Middle frontal gyrus (tissue), 1 donor: ENCODE results near the gene ITSN2.

Source experiments
- DNase-seq: peaks from one replicate; pipeline ENCODE4 v3.0.0-alpha.2; 2015; ENCODE audit warnings: low spot score; ENCODE audit errors: extremely low spot score

The ITSN2 gene

DNA sequence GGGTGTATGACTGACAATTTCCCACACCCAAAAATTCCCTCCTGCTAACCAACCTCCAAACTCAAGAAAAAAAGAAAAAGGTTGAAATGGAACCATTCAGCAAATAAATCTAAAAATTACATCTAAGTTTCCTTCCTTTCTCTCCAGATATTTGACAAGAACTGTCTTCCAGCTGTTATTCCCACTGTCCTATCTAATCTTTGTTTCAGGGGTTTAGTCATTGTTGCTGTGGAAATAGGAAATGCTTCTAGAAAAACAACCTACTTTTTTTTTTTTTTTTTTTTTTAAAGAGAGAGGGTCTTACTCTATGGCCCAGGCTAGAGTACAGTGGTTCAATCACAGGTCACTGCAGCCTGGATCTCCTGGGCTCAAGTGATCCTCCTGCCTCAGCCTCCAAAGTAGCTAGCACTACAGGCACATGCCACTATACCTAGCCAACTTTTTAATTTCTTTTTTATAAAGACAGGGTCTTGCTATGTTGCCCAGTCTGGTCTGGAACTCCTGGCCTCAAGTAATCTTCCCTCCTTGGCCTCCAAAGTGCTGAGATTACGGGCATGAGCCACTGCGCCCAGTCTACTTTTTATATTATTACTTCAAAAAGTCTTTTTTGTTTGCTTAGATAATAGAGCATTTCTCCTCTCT lies 88.1 kb downstream of the ITSN2 start:
- no peak for DNase-seq

DNA sequence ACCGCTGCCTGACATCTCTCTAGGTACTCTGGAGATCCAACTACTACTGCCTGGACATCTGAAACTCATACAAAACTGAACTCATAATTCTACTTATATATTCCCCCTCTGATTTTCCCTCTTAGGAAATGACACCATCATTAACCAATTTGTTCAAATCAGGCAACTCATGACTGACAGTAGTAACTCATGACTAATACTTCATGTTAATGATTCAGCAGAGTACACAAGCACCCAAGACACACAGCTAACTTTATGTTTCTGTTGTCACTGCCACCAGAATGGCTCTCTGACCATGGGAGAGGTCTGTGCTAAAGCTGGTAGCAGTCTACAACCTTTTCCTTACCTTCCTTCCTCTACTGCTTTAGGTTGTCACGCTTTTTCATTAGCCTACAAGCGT lies 91.1 kb downstream of the ITSN2 start:
- no peak for DNase-seq

DNA sequence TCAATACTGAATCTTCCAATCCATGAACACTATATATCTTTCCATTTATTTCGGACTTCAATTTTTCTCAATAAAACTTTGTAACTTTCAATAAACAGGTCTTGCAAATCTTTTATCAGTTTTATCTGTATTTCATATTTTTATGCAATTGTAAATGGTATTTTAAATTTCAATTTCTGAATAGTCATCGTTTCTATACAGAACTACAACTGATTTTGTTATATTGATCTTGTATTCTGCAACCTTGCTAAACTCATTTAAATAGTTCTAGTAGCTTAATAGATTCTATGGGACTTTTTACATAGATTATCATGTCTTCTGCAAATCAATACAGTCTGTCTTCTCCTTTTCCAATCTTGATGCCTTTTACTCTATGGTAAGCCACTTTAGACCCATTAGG lies 95.1 kb downstream of the ITSN2 start:
- no peak for DNase-seq

DNA sequence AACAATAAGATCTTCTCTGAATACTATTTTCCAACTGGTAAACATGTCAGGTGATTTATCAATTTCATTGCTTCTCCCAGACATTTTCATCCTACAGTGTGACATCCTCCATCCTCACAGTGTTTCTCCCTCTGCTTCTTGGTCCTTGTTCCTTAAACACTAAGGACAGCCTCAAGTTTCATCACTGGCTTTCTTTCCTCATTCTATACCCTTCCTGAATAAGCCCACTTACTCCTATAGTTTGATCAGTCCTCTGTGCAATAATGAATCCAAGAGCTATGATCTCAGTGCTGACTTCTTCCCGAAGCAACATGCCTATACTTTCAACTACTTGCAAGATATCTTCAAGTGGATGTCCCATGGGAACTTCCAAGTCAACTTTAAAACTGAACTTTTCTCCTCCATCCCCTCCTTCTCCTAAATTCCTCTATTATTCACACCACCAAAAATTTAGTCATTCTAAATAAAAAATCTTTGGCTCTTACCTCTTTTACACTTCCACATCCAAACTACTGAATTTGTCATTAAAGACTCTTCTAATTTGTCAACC lies 97.8 kb downstream of the ITSN2 start:
- DNase-seq: no peak

DNA sequence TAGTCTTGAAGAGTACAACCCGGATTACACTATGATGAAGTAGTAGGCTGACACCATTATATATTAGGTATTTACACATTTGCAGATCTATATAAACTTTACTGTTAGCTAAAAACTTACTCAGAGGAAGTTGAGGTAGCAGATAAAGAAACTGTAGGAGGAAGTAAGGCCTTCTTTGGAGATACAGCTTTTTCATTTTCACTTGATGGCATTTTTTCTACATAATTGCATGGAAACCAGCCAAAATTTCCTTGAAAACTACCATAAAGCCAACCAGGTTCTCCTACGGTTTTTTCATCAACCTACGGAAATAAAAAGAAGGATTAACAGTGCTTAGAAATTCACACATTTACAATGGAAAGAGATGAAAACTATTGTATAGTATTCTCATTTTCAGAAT lies 98.9 kb downstream of the ITSN2 start:
- no peak for DNase-seq

DNA sequence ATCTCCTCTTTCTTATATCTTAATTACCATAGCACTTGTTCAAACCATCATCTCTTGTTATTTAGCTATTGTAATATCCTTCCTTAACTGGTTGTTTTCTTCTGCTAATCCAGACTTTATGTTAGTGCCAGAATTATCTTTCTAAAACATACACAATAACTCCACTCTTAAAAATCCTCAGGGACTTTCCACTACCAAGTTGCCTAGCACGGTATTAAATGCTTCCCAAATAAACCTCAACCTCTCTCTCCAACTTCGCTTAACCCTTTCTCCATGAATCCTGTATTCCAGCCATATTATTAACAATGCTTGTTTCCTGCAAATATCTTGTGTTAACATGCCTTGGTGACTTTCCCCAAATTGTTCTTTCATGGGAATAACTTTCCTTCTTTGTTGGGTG lies 101.0 kb downstream of the ITSN2 start:
- no peak for DNase-seq

DNA sequence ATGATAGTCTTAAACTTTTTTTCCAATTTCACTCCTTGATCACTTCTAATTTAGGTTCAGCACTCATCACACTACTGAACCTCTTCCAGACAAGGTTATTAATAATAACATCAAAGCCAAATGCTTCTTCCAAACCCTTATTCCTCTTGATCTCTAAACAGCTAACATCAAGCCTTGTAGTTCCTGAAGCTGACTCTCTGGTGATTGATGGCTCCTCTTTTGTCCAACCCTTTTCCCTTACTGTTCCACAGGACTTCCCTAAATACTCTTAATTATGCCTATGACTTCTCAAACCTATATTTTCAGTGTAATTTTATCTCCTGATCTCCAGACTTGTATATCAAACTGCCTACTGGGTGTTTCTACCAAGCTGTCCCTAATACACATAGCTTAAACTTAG lies 101.6 kb downstream of the ITSN2 start:
- DNase-seq: no peak

DNA sequence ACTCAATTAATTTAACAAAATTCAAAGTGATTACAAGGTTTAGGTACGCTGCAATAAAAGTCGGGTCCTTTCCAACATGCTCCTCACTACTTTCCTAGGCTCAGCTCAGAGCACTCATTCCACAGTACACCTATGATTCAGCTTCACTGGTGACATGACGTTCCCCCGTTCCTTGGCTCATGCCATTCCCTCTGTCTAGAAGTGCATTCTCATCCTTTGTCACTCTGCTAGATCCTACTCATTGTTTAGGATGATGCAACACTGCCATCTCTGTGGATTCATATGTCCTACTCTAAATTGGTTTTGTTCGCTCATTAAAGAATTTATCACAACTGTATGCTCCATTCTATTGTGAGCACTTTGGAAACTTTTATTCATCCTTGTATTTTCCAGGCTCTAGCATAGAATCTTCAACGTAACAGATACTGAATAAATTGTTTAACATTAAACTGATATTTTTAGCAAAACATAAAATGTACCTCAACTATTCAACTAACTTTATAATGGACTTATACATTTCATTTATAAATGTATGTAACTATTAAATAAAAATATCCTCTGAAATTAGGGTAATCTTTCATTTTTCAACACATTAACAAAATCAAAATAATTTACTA lies 106.9 kb downstream of the ITSN2 start:
- no peak for DNase-seq

DNA sequence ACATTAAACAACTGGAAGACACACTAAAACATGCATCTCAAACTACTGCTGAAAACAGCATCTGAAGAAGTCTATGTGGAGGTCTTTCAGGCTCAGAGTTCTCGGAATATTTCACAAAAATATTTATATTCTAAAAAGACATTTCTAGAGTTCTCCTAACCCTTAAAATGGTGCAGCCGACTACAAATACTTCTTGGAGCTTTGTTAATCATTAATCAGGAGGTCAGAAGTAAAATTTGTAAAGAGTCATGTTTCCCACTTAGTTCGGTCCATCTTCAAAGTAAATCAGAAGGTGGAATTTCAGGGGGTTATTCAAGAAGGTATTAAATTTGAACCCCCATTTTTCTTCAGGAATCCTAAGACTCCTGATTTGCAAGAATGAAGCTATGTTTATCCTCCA lies 112.7 kb downstream of the ITSN2 start:
- no peak for DNase-seq

DNA sequence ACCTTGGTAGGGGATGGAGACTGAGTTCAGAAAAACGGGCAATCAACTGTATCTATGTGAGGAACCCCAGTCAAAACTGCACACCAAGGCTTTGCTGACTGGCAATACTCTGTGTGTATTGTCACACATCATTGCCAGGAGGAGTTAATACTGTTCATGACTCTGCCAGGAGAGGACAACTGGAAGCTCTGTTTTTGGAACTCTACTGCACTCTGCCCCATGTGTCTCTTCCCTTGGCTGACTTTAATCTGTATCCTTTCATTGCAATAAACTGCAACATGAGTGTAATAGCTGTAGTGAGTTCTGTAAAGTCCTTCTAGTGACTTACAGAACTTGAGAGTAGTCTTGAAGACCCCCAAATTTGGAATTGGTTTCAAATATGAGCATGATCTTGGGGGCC lies 113.2 kb downstream of the ITSN2 start:
- DNase-seq: no peak

DNA sequence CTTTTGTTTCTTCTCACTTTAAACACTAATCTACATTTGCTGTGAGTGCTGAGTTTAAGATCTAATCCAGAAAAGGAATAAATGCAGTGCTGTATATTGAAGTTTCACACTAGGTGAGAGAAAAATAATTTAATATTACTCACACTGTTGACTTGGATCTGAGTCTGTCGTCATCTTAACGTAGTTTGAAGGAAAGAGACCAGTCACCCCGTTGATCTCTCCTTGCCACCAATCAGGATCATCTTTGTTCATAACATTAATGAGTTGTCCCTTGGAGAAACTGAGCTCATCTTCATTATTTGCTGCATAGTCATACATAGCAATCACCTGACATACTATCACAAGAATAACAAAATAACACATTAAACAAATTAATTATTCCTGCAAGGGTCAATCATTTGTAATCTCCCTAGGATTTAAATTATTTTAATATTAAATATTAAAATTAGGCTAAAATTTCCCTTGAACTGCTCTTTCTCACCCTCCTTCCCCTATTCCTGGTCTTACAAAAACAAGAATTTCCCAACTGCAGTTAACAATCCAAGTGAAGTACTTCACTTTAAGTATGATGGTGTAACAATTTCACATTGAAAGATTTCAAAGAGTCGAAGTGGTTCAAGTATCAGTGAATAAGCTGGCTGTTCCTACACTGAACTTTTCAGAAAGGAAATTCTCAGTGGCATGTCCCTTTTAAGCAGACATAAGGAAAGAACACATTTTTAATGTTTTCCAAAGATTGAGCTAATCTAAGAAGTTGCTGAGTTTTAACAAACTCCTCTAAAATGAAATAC lies 114.2 kb downstream of the ITSN2 start:
- no peak for DNase-seq

DNA sequence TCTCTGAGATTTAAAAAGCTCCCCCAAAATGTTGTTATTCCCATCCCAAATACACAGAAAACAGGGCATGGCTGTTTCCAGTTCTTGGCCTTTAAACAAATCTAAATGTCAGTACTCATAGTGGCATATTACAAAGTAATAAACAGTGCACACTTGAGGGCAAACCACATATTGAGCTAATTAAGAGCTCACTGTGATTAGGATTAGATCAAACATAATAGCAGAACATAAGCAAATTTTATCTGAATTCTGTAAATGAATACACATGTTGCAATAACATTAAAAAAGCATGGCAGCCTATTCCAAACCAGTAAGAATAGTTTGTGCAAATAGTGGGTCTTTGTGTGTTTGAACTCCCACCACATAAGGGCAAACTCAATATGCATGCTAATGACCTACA lies 118.8 kb downstream of the ITSN2 start:
- DNase-seq: no peak

DNA sequence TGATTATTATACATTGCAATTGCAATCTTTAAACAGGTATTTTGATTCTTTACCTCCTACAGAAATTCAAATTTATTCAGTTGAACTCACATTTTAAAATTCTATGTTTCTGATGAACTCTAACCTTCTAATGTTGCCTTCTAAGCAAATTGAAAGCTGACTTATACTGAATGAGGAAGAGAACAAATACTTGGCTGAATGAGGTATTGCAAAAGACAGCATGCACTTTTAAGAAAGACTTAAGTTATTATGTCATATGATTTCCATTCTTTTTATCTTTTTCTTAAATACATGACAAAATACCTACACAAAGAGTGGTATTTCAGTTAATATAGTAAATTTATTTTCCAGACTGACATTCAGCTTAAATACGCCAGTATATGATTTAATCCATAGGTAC lies 120.8 kb downstream of the ITSN2 start:
- no peak for DNase-seq

DNA sequence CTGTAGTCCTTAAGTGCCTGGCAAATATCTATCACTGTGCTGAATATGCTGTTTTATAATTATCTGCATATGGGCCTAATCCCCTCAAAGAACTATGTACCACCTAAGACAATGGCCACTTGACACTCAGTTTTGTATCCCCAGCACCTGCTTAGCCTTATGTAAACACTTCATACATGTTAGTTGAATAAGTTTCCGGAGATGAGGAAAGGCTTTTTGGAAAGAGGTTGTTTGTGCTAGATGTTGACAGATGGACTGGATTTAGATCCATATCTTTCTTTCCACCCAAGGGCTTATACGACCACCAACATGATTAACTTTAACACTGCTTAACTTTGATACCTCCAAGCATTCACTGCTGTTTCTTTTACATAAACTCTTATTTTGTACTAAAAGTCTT lies 122.2 kb downstream of the ITSN2 start:
- no peak for DNase-seq

DNA sequence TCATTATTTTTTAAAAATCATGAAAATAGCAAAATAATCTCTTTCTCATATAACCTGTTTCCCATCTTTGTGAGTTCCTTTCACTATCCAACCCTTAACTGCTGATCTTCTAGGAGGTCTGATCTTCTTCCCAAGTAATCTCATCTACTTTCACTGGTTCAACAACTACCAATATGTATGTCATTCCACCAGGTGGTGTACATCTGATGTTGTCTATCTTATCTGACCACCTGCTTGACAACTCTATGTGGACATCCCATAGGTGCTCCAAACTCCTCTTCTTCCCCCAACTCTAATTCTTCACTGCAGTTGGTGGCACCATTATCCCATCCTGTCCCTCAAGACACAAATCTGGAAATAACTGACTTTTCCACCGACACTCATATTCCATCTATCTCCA lies 123.0 kb downstream of the ITSN2 start:
- no peak for DNase-seq

DNA sequence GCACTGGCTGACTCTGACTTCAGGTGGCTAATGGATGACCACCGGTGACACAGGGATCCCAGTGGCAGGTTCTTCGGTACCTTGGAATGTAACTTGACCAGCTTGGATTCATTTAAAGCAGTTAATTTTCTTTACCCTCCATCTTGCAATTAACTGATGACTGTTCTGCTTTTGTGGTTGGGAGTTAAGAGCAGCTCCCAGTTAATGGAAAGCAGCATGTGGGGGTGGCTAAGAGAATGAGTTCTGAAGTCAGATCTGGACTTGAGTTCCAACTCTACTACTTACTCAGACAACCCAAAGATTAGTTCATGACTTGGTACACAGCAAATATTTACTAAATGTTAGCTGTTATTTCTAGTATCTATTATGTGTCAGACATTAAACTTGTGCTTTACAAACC lies 127.0 kb downstream of the ITSN2 start:
- no peak for DNase-seq

DNA sequence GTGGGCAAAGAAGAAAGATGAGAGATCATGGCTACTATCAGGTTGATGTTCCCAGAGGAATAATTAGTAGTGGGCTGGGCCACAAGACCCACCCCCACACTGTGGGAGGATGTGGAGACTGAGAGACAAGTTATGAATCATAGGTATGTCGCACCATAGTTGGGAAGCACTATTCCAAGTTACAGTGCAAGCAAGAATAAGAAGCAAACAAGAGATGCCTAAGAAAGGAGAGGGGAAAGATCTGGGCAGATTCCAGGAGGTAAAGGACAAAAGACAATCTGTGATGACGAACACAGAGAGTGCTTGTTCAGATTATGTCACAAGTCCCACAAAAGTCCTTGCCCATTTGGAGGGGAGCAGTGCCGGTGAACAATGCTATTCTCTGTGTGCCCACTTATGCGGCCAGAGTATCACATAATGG lies 128.9 kb downstream of the ITSN2 start:
- peak; percentile 45 for DNase-seq

DNA sequence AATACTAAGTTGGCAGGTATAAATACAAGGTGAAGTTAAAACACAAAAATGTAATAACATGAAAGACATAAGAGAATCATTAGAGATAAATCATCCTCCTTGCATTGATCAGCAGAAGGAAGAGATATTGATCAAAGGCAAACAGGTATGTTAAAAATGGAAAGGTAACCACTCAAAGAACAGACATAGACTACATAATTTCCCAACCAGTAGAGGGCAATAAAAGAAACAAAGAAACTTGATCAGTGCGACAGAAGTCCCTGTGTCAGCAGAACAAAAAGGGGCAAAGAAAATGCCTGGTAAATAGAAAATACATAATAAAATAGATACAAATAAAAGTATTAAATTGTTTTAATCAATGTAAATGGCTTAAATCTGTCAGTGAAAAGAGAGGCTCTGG lies 131.9 kb downstream of the ITSN2 start:
- DNase-seq: no peak

DNA sequence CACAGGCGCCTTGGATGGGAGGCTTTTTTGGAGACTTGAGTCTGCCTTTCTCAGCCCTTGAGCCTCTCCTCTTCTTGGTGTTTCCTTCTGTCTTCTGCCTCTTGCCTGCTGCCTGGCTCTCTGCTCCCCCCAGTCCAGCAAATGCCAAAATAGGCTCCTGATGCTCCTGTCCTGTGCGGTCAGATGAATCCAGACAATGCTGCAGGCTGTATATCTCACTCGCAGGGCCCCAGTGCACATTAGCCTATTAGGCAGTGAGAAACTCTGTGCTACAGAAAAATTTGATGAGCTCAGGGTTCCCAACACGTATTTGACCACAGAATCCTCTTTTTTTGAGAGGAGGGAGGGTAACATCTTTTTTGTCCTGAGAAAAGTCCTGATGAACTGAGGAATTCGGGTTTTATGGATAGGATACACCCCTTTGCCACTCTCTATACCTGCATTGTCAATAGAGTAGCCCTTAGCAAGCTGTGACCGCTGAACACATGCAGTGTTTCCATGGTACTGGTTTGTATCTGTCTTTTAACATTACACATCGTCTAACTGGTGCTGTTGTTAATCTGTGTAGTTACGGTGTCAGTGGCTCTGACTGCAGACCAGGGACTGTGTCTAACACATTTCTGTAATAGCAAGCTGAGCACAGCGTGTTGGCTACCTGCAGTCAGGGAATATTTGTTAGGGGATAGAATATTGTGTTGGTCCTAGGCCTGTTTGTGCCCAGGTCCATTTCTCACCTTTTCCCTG lies 134.7 kb downstream of the ITSN2 start:
- DNase-seq: no peak

DNA sequence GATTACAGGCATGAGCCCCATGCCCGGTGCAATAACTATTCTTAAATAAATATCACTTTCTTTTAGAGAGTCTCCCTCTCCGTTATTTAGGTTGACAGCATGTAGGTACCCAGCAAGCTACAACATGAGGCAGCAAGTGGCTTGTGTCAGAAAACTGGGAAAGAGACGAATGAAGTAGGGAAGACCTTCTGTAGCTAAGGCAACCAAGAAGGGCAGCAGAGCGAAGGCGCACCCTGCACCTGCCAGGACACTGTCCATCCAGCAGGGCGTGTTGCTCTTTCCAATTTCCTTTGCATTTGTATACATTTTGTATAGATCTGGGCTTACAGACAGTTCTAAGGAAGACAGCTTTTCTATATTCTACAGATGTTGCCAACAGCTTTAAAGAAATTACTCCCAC lies 137.4 kb downstream of the ITSN2 start:
- no peak for DNase-seq

DNA sequence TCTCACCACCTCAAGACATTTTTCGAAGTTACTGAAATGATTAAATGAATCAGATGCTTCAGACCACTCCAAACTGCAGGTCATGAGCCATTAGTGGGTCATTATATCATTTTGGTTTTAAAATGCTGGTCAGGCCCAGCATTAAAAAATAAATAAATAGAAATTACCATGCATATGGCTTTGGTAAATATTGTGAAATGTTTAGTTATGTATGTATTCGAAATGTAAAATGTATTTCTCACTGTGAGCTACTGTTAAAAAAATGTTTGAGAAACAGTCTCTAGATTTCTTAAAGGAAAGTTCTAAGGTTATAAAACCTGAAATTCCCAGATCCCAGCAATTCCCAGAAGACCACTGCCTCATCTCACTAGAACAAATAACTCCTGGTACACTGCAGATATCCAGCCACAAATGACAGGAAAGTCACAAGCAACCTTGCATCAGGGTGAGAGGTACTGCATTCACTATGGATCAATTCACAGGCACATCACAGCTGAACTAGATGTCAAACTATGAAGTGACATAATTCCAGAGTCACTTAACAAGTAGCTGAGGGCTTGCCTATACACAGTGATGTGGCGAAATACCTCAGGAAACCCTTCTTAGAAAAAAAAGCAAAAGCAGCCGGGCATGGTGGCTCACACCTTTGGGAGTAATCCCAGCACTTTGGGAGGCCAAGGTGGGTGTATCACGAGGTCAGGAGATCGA lies 138.8 kb downstream of the ITSN2 start:
- DNase-seq: no peak
